DOHH2 (cell line): ENCODE results near the gene CEP350.

Experiments
- CTCF ChIP-seq: fragments of 200-600 bp; sonication (generic); IDR thresholded peaks from one replicate; pipeline ENCODE4 v1.5.1; 2014; ENCODE audit warnings: antibody characterized with exemption, mild to moderate bottlenecking, low read depth, low read length; ENCODE audit not compliant: poor library complexity, severe bottlenecking
- EZH2phosphoT487 ChIP-seq: fragments of 200-600 bp; sonication (generic); IDR thresholded peaks from 2 replicates; pipeline ENCODE4 v1.6.1; 2017; ENCODE audit warnings: borderline replicate concordance, mild to moderate bottlenecking, antibody characterized with exemption, low read length, moderate library complexity, mixed read lengths

DNA sequence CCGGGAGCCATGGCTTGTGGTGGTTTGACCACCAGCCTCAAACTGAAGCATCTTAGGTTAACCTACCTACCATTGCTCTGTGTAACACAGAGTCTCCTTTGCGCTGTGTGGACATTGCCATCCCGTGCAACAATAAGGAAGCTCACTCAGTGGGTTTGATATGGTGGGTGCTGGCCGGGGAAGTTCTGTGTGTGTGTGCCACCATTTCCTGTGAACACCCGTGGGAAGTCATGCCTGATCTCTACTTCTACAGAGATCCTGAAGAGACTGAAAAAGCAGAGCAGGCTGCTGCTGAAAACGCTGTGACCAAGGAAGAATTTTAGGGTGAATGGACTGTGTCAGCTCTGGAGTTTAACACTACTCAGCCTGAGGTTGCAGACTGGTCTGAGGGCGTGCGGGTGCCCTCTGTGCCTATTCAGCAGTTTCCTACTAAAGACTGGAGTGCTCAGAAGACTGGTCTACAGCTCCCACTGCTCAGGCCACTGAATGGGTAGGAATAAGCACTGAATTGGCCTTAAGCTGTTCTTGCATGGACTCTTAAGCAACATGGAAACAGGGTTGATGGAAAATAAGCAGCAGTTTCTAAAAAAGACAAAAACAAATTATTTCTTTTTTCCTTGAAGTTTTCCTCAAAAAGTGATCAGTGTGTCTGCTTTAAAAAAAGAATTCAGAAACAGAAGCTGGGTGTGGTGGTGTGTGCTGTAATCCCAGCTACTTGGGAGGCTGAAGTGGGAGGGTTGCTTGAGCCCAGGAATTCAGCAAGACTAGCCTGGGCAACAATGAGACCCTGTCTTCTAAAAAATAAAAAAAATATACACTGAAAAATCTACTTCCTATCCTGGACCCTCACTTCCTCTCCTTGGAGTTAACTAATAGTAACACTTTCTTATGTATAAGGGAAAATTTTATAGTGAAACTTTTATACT, 14.6 kb downstream of the CEP350 start:
- TF ChIP-seq CTCF: no peak
- no peak for TF ChIP-seq EZH2phosphoT487
